Activated naive CD4-positive, alpha-beta T cell treated with Interleukin-2 at 50 U/mL for 16 hours (primary cell): ENCODE measurements around the gene CERS1.

Source experiments
- DNase-seq: peaks from one replicate; pipeline ENCODE4 v3.0.0-alpha.2; 2020

The CERS1 gene

GRCh38 chr19:18895824-18896341 is at the start of gene CERS1:
Gene CERS1, minus strand, starts transcription at chr19:18896158. Its CDS starts 86 bp downstream, at chr19:18896072.
- DNase-seq = no peak

- no peak for DNase-seq
Measured at GRCh38 chr19:18945297-18945696, 49.3 kb upstream of the CERS1 start.

- DNase-seq = no peak
Measured at GRCh38 chr19:18943465-18943864, 47.5 kb upstream of the CERS1 start.

GRCh38 chr19:18942692-18943091 is 46.7 kb upstream of the CERS1 start:
- no peak for DNase-seq

- DNase-seq = no peak
Measured at GRCh38 chr19:18941628-18942354, 45.8 kb upstream of the CERS1 start.

GRCh38 chr19:18940769-18941627 is 45.0 kb upstream of the CERS1 start, which contains the start of gene HOMER3:
Gene HOMER3, minus strand, starts transcription at chr19:18941217. Its CDS starts 2,235 bp downstream, at chr19:18938982.
- peak; percentile 77 for DNase-seq

- DNase-seq = no peak
Measured at GRCh38 chr19:18939922-18940768, 44.2 kb upstream of the CERS1 start.

- DNase-seq = no peak
Measured at GRCh38 chr19:18939163-18939562, 43.2 kb upstream of the CERS1 start.

- DNase-seq = no peak
Measured at GRCh38 chr19:18933297-18933696, 37.3 kb upstream of the CERS1 start.

GRCh38 chr19:18932216-18932841 is 36.4 kb upstream of the CERS1 start:
- peak; percentile 84 for DNase-seq

- DNase-seq = no peak
Measured at GRCh38 chr19:18931316-18932162, 35.6 kb upstream of the CERS1 start.

GRCh38 chr19:18929311-18929710 is 33.4 kb upstream of the CERS1 start:
- no peak for DNase-seq

- no peak for DNase-seq
Measured at GRCh38 chr19:18928018-18928805, 32.3 kb upstream of the CERS1 start.

- DNase-seq = no peak
Measured at GRCh38 chr19:18924684-18925213, 28.8 kb upstream of the CERS1 start.

- DNase-seq = no peak
Measured at GRCh38 chr19:18922228-18922985, 26.4 kb upstream of the CERS1 start.

GRCh38 chr19:18921593-18921992 is 25.6 kb upstream of the CERS1 start:
- DNase-seq = no peak

- DNase-seq = no peak
Measured at GRCh38 chr19:18920400-18920799, 24.4 kb upstream of the CERS1 start.

GRCh38 chr19:18919900-18920214 is 23.9 kb upstream of the CERS1 start:
- DNase-seq = no peak

GRCh38 chr19:18919086-18919899 is 23.3 kb upstream of the CERS1 start, which contains the start of the genes COPE and DDX49:
Gene COPE, minus strand, starts transcription at chr19:18919387. Its CDS starts 39 bp downstream, at chr19:18919348.
Gene DDX49, plus strand, starts transcription at chr19:18919715. Its CDS starts 27 bp downstream, at chr19:18919742.
- DNase-seq = peak; percentile 98
